Measurements from ENCODE around the gene NDUFS3.

The NDUFS3 gene

DNA sequence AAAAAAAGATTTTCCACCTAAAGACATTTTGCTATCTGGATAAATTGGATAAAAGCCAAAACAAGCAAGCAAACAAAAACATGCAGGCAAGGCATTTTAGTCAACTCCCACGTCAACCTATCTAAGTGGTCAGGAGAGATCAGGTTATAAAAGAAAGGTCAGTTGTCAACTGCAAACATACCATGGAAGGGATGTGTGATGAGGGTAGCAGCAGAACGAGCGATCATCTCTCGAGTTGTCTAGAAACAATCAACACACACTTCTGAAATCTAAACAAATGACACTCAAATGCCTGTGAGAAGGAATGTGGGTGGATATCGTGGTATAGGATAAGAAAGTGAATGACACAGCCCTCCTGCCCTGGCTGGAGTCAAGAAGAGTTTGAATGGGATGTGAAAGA lies 52.6 kb downstream of the NDUFS3 start:
- H3K4me3 ChIP-seq (ENCODE audit: low read depth, low read length): no peak overlapping the region

Measured in iPS-11a (cell line).